8988T (cell line): Measurements from ENCODE around the gene ELL.

ENCODE experiments used
- DNase-seq: peaks from one replicate; pipeline ENCODE4 v3.0.0; 2011

The ELL gene

GRCh38 chr19:18466354-18466753, 55.5 kb downstream of the ELL start:
- DNase-seq, result no peak

- no peak for DNase-seq
Measured at GRCh38 chr19:18465964-18466339, 55.9 kb downstream of the ELL start.

DNA sequence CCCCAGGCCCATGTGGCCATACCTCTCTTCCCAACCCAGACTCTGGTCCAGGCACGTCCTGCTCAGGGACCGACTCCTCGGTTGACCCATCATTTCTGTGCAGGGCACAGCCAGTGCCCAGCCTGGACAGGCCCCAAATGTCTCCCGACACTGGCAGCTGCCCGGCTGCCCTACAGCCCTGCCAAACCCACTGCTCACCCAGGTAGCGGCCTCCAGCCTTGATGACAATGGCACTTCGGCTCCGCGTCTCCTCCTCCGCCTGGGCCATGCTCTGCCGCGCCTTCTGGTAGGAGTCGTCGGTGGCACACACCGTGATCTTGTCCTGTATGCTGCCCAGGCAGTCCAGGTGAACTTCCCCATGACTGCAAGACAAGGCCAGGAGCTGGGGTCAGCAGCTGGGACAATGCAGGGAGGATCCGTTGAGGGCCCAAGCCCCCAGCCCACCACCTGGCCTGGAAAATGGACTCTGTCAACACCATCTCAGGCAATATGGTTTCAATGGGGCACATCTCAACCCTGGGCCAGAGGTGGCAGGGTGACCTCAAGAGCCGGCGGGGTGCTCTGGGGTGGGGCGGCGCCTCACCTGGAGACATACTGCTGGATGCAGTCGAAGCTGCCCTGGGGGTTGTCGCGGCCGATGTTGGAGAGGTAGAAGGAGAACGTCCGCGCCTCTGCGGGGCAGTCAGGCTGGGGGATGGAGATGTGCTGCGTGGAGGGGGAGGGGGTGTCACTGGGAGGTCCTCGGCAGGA, 56.5 kb downstream of the ELL start:
- no peak for DNase-seq

GRCh38 chr19:18464646-18465045, 57.2 kb downstream of the ELL start:
- DNase-seq, result no peak

DNA sequence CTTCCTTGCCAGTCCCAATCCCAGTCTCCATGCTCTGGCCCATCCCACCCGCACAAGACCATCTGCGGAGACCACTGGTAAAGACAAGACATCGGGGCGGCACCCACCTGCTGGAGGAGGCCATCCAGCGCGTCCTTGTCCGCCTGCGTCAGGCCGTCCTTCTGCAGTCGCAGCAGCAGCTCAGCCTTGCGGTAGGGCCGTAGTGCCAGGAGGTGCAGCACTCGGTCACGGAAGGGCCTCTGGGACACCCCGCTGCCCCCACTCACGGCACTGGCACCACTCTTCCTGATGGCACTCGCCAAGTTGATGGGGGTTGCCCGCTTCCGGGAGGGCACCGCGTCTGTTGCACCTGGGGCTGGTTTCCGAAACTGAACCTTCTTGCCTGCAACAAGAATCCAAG, 60.4 kb downstream of the ELL start:
- no peak for DNase-seq

DNA sequence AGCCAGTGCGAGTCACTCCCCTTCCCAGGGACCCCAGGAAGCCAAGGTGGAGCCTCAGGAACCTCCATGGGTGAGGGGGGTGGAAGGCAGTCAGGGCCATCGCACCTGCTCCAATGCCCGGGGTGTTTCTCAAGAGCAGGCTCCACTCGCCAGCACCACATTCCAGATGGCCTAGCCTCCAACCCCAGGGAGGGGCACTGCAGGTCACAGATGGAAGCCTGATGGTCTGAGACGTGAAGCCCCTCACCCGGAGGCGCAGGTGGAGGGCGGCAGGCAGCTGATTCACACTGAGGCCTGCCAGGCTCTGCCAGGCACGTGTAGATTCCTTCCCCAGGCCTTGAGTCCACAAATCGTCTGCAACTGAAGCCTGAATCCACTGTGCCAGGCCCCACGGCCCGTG, 61.0 kb downstream of the ELL start:
- no peak for DNase-seq

DNA sequence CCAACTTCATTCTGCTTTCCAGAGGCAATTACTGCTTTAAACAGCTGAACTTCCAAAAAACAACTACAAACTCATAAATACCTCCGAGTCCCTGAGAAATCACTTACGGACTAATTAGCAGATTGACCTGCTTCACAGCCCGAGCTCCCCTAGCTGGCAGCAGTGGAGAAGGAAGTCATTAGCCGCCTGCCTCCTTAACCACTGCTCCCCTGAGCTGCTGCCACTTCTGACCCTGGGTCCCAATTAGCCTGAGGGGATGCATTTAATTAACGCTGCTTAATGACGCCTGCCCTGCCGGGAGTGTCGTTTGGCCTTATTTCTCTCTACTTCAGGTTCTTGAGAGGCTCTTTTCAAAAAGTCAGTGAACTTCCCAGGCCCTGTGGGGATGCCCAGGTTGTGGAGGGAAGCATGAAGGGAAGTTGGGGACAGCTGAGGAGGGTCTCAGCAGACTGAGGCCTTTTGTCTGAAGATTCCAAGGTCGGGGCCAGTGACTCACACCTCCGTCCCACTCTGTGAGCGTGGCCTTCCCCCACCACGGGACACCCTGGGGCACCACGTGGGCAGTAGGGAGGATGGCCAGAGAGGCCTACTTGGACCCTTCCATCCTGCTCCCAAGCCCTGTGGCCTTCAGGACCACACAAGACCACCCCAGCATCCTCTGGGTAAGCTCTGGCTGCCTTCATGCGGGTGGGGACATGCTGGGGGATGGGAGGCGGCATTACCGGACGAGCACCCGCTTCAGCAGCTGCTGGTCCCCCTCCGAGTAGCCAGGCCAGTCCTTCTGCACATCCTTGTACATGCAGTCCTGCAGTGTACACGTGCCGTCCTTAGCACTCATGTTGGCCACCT, 64.2 kb downstream of the ELL start:
- DNase-seq, result no peak

- no peak for DNase-seq
Measured at GRCh38 chr19:18456974-18457373, 64.9 kb downstream of the ELL start.

GRCh38 chr19:18456279-18456678, 65.6 kb downstream of the ELL start:
- DNase-seq, result no peak

DNA sequence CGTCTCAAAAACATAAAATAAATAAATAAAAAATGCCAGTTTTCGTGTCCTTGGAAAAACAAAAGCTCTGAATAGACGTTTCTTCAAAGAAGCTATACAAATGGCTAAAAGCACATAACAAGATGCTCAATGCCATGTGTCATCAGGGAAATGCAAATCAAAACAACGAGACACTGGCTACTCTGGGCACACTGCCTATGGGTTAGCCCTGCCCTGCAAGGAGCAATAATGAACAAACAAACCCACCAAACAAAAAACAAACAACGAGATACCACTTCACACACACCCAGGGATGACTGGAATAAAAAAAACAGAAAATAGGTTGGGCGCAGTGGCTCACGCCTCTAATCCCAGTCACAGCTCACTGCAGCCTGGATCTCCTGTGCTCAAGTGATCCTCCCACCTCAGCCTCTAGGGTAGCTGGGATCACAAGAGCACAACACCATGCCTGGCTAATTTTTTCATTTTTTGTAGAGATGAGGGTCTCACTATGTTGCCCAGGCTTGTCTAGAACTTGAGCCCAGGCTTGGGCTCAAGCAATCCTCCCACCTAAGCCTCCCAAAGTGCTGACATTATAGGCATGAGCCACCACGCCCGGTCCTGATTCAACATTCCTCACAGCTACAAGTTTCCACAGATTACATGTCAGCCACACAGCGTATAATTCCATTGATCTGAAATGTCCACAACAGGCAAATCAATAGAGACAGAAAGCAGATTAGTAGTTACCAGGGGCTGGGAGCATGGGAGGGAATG, 68.4 kb downstream of the ELL start:
- no peak for DNase-seq

DNA sequence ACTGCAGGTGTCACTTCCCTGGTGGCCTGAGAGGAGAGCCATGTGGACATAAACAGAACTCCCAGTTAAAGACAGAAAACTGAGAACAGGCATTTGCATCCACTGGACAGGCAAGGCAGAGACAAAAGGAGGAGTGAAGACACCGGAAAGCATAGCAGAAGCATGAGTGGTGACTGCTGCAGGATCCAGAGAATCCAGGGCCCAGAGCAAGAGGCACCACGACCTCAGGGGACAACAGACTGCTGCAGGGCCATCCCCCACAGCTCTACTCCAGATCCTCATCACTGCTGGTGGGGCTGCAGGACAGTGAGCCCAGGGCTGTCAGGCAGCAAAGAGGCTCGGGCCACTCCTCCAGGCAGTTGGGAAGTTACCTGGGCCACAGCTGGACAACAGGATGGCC, 69.5 kb downstream of the ELL start:
- DNase-seq, result no peak

GRCh38 chr19:18450931-18451836, 70.7 kb downstream of the ELL start:
- peak; percentile 73 for DNase-seq

DNA sequence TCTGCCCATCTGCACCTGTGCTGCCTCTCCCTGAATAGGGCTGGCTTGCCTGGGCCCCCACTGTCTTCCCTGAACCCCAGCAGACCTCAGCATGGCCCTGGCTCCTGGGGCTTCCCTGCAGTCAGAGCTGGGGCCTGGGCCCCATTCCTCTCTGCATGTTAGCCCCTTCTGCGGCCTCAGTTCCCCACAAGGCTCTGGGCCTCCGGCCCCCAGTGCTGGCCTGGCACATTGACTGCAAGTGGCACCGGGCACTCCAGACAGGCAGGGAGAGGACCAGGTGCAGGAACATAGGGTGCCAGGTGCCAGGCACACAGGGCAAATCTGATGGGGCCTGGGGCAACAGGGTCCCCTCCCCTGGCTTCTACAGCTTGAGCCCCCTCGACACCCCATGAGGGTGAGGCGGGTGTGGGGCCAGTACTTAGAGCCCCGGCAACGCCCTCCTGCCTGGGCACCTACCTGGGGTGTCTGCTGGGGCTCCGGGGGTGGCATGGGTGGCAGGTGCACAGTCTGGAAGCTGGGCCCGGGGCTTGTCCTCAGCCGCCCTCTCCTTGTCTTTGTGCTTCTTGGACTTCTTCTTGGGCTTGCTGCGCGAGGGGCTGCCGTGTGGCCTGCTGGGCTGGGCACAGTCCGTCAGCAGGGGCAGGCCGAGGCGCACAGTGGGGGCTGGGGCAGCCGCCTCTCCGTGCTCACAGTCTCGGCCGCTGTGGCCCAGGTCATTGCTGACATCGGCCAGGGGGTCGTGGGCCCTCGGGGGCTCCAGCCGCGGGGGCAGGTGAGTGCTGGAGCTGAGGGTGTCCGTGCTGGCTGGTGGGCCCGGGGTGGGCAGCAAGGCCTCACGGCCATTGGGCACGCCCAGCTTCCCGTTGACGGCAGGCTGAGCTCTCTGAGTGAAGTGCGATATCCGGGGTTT, 71.6 kb downstream of the ELL start:
- no peak for DNase-seq

DNA sequence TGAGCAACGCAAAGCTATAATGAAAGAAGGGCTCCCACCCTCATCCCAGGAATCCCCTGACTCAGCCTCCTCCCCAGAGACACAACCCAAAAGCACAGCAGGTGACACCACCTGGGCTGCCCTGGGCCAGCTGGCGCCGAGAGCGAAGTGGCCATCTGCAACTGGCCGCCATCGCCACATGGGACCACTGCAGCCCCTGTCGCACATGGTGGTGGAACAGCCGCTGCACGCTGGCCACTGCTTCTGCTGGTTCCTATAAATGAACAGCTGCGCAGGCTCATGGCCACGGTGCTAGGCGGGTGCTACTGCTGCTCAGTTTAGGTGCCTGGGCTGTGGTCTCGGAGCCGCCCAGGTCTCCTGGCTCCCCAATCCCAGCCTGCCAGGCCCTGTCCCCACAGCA, 72.3 kb downstream of the ELL start:
- no peak for DNase-seq

DNA sequence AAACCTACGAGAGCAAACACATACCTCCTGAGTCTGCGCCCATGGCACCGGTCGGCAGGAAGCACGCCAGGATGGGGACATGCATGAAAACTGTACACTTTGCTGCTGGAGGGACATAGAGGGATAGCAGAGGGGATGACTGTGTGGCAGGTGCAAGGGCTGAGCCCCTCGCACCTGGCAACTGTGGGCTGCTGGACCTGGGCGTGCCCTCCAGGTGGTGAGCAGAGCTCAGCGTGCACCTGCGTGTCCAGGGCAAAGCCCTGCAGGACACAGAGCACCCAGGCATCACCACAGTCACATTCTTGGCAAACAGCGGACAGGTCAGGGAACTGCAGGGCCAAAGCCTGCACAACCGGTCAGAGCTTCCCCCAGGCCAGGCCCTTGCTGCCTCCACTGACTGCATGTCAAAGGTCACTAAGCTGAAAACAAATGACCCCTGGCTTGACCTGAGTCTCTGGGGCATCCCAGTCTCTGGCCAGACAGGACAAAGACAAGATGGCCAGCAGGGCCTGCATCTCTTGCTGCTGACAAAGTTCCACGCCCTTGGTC, 75.0 kb downstream of the ELL start:
- no peak for DNase-seq

- no peak for DNase-seq
Measured at GRCh38 chr19:18446145-18446810, 75.6 kb downstream of the ELL start.

DNA sequence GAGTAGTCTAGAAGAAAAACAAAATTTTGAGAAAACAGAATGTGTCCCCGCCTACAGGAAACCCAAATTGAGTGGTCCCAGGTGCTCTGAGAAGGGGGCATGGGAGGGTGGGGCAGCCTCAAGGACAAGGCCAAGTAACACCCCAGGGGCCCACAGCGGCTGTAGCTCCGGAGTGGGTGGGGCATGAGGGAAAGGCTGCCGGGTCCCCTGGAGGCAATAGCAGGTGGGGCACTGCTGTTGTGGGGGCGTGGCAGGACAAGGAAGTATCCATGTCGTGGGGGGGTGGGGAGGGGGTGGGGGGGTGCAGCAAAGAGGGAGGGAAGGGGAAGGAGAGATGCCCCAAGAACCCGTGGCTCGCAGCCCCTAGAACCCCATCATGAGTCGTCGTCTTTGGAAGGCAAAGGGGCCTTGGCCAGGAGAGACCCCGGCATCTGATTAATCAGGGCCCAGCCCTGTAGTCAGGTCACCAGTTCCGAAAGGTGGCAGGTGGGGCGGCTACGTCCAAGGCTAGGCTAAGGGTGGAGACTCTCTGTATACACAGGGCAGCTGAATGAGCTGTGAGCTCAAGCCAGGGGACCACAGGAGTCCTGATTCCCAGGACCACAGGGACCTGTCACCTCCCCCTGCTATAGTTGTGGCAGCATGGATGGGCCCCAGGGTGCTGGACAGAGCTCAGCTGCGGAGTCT, 76.5 kb downstream of the ELL start:
- DNase-seq, result no peak

- DNase-seq, result no peak
Measured at GRCh38 chr19:18444513-18444912, 77.4 kb downstream of the ELL start.

- DNase-seq, result no peak
Measured at GRCh38 chr19:18443831-18444230, 78.0 kb downstream of the ELL start.

- no peak for DNase-seq
Measured at GRCh38 chr19:18443406-18443805, 78.5 kb downstream of the ELL start.
